SU-DHL-6 (cell line): ENCODE measurements around the gene EIF3J.

Source experiments
- H2AFZ ChIP-seq: fragments of 200-600 bp; sonication (generic); 2 replicates; pipeline ENCODE4 v1.6.1; 2014; ENCODE audit warnings: low read depth, mild to moderate bottlenecking, moderate library complexity, mixed read lengths, antibody characterized with exemption, low read length; ENCODE audit not compliant: severe bottlenecking
- H3F3A ChIP-seq: fragments of 200-600 bp; shearing (Covaris generic); 2 replicates; pipeline ENCODE4 v1.6.0; 2016; ENCODE audit warnings: antibody characterized with exemption, mild to moderate bottlenecking; ENCODE audit not compliant: insufficient read depth
- H3K27ac ChIP-seq: fragments of 200-600 bp; sonication (generic); 2 replicates; pipeline ENCODE4 v1.5.1; 2016; ENCODE audit warnings: low read depth, mild to moderate bottlenecking, low read length, moderate library complexity, mixed read lengths
- H3K27me3 ChIP-seq: fragments of 200-600 bp; sonication (generic), shearing (Covaris generic); 2 replicates; pipeline ENCODE4 v1.6.0; 2014; ENCODE audit warnings: mild to moderate bottlenecking, low read length
- H3K36me3 ChIP-seq: fragments of 200-600 bp; sonication (generic); 2 replicates; pipeline ENCODE4 v1.6.1; 2014; ENCODE audit warnings: mild to moderate bottlenecking, low read length, mixed read lengths
- H3K4me2 ChIP-seq: fragments of 300-600, 200-600 bp; shearing (Covaris generic), sonication (generic); 2 replicates; pipeline ENCODE4 v1.6.0; 2014; ENCODE audit warnings: low read length, low read depth, mild to moderate bottlenecking; ENCODE audit not compliant: poor library complexity, severe bottlenecking
- H3K4me3 ChIP-seq: fragments of 200-600 bp; sonication (generic); 2 replicates; pipeline ENCODE4 v1.5.1; 2014; ENCODE audit warnings: antibody characterized with exemption, low read length, mild to moderate bottlenecking, mixed read lengths; ENCODE audit not compliant: insufficient read depth, poor library complexity, severe bottlenecking
- H3K79me2 ChIP-seq: fragments of 200-600 bp; sonication (generic); 2 replicates; pipeline ENCODE4 v1.6.1; 2014; ENCODE audit warnings: mild to moderate bottlenecking, low read length, moderate library complexity; ENCODE audit not compliant: insufficient read depth
- H3K9ac ChIP-seq: fragments of 200-600 bp; sonication (generic); 2 replicates; pipeline ENCODE4 v1.7.0; 2014; ENCODE audit warnings: mild to moderate bottlenecking, low read length
- H3K9me2 ChIP-seq: fragments of 200-600 bp; sonication (generic); replicated peaks from 2 replicates; pipeline ENCODE4 v1.6.1; 2014; ENCODE audit warnings: low read length; ENCODE audit not compliant: insufficient read depth
- H3K9me3 ChIP-seq: fragments of 200-600 bp; sonication (generic); 2 replicates; pipeline ENCODE4 v1.6.1; 2014; ENCODE audit warnings: low read length, mixed read lengths; ENCODE audit not compliant: insufficient read depth
- H4K20me1 ChIP-seq: fragments of 200-600 bp; sonication (generic); 2 replicates; pipeline ENCODE4 v1.6.1; 2014; ENCODE audit warnings: low read depth, mild to moderate bottlenecking, antibody characterized with exemption, low read length, moderate library complexity, mixed read lengths
- CTCF ChIP-seq: fragments of 200-600 bp; sonication (generic); IDR thresholded peaks from one replicate; pipeline ENCODE4 v1.5.1; 2017; ENCODE audit warnings: antibody characterized with exemption, mild to moderate bottlenecking, low read length, moderate library complexity; ENCODE audit not compliant: insufficient read depth, poor library complexity, severe bottlenecking
- EZH2phosphoT487 ChIP-seq: fragments of 200-600 bp; sonication (generic), shearing (Covaris generic); conservative IDR thresholded peaks from 2 replicates; pipeline ENCODE4 v1.6.1; 2018; ENCODE audit warnings: mild to moderate bottlenecking, antibody characterized with exemption, low read length, moderate library complexity, mixed read lengths

Gene EIF3J

DNA sequence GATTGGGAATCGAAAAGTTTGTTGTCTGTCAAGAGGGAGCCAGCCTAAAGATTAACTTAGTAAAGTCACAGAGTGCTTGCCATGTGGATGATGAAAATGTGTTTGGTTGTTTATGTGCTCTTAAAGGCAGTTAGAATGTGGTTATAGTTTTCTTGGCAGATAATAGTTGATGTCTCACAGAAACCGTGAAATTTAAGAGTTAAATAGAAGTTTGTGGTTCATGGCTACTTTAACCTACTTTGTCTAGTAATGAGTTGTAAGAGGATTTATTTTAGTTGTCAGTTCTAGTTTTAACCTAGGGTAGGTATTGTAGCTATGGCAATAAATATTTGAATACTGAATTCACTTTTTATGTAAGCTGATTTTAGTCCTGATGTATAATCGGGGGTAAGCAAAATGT is 36.4 kb upstream of the EIF3J start:
- Histone ChIP-seq H3K9me2 (no peaks in the 10 kb centered on the region), H3K36me3 (peaks cover 47% of the 10 kb centered on the region), H3K27ac (peak overlapping the region; percentile 7; the same call in 1 of the 2 replicates), H3K27me3 (no peaks in the 10 kb centered on the region), H3F3A (peaks cover 27% of the 10 kb centered on the region), H3K9me3 (no peaks in the 10 kb centered on the region), H3K79me2 (peaks cover 13% of the 10 kb centered on the region), H3K4me3 (no peak overlapping the region), H2AFZ (no peak overlapping the region), H3K9ac (no peak overlapping the region), H4K20me1 (no peaks in the 10 kb centered on the region; the same call in 1 of the 2 replicates), H3K4me2 (no peak overlapping the region)
- TF ChIP-seq EZH2phosphoT487: no peak
- TF ChIP-seq CTCF: no peak

GRCh38 chr15:44501768-44502366 is 35.1 kb upstream of the EIF3J start:
- TF ChIP-seq CTCF: peak; percentile 51
- TF ChIP-seq EZH2phosphoT487: no peak
- H3K36me3 ChIP-seq: peaks cover 42% of the 10 kb centered on the region

GRCh38 chr15:44516436-44516835 is 20.5 kb upstream of the EIF3J start:
- H3K9ac ChIP-seq: no peak overlapping the region
- no peaks in the 10 kb centered on the region for H3K27me3 ChIP-seq
- H3K79me2 ChIP-seq: no peaks in the 10 kb centered on the region
- no peaks in the 10 kb centered on the region for H4K20me1 ChIP-seq
- no peaks in the 10 kb centered on the region for H3K9me2 ChIP-seq
- H3F3A ChIP-seq: peaks cover 12% of the 10 kb centered on the region; the same call in 1 of the 2 replicates
- no peak overlapping the region for H3K4me2 ChIP-seq
- H3K9me3 ChIP-seq: no peaks in the 10 kb centered on the region
- no peak overlapping the region for H3K27ac ChIP-seq
- no peak overlapping the region for H3K4me3 ChIP-seq
- H2AFZ ChIP-seq: no peak overlapping the region
- peaks cover 42% of the 10 kb centered on the region; the same call in 1 of the 2 replicates for H3K36me3 ChIP-seq
- no peak for TF ChIP-seq CTCF
- TF ChIP-seq EZH2phosphoT487: no peak

More at GRCh38 chr15:44501768-44502366, 35.1 kb upstream of the EIF3J start:
- no peaks in the 10 kb centered on the region; the same call in 1 of the 2 replicates for H4K20me1 ChIP-seq
- peaks cover 27% of the 10 kb centered on the region for H3F3A ChIP-seq
- H3K4me3 ChIP-seq: no peak overlapping the region
- H3K27ac ChIP-seq: no peak overlapping the region
- peaks cover 13% of the 10 kb centered on the region for H3K79me2 ChIP-seq
- H3K4me2 ChIP-seq: no peak overlapping the region
- H3K9me2 ChIP-seq: no peaks in the 10 kb centered on the region
- H3K9ac ChIP-seq: no peak overlapping the region
- no peaks in the 10 kb centered on the region for H3K27me3 ChIP-seq
- no peak overlapping the region for H2AFZ ChIP-seq
- no peaks in the 10 kb centered on the region for H3K9me3 ChIP-seq
